NK-92 treated with Interleukin-12 subunit alpha and Interleukin-12 subunit beta, amount 100 ng/mL, for 24 hours (cell line): Measurements from ENCODE around the gene CCND1.

Source experiments
- DNase-seq: peaks from one replicate; lab custom pipeline; 2025; lab: John Stamatoyannopoulos, UW

The CCND1 gene

DNA sequence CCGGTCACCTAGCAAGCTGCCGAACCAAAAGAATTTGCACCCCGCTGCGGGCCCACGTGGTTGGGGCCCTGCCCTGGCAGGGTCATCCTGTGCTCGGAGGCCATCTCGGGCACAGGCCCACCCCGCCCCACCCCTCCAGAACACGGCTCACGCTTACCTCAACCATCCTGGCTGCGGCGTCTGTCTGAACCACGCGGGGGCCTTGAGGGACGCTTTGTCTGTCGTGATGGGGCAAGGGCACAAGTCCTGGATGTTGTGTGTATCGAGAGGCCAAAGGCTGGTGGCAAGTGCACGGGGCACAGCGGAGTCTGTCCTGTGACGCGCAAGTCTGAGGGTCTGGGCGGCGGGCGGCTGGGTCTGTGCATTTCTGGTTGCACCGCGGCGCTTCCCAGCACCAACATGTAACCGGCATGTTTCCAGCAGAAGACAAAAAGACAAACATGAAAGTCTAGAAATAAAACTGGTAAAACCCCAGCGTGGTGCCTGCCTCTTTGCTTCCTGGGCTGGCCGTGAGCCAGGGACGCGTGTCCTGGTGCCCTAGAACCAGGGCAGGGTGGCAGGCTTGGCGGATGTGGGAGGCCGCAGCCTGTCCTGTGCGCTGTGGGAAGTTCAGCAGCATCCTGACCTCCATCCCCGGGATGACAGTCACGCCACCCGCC, 13.2 kb downstream of the CCND1 start:
- no peak for DNase-seq

DNA sequence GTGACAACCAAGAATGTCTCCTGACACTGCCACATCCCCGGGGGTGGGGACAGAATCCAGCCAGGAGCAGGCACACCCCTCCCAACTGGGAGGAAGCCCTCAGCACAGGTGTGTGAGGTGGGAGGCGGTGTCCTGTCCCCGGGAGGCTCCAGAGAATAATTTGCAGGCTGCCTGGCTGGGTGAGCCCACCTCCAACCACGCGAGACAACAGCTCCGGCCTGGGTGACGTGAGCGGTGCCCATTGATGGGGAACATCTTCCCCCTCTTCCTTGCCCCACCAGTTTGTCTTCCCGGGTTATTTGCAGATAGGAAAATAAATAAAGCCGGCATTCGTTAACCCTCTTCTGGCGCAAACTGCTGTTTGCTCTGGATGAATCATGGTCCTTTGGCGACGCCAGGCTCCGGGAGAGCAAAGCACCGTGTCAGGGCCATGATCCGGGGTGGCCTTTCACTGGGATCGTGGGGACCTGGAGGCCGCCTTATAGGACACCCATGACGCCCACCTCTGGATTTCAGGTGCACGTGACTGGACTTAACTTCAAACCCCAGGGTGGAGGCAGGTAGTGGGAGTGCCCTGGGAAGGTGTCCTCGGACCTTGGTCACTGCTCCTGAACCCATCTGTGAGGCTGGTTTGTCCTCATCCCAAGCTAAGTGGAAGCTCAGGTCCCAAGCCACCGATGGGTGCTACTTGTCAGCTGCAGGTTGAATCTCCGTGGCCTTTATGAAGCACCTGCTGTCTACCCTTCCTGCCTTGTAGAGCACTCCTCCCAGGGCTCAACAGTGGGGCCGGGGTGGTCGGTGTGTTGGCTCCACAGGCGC, 13.9 kb downstream of the CCND1 start:
- no peak for DNase-seq

DNA sequence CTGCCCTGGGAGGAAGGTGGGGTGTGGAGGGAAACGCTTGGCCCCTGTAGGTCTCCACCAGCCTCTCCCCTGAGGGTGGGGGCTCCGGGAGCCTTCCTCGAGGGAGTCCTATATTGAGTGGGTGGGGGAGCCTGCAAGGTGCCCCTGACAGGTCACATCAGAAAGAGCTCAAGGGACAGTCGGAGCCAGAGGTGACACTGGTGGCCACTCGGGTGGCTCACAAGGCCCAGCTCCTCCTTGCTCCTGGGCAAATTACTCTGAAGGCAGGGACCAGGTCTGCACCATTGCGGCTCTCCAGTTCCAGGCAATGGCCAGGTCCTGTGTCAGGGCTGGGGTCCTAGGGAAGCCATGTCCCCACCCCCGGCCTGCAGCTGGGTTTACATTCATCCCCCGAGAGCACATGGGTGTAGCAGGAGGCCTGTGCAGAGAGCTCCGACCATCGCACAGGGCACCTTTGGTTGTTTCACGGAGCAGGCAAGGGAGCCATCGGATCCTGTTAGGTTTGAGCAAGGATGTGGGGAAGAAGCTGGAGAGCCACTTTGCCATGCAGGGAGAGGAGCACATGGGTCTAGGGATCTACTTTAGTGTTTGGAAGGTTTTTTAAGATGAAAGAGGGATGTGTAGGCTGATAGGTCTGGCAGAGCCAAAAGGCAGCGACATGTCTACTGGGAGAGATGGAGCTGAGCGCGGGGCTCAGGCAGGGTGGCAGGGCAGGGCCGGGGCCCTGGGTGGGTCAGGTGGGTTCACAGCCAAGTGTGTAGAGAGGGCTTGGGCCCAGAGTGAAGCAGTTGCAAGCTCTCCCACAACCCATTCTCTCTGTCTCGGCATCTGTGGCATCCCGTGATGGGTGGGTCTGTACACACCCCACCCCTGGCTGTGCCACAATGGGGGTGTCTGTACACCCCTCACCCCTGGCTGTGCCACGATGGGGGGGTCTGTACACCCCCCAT, 14.8 kb downstream of the CCND1 start:
- no peak for DNase-seq

DNA sequence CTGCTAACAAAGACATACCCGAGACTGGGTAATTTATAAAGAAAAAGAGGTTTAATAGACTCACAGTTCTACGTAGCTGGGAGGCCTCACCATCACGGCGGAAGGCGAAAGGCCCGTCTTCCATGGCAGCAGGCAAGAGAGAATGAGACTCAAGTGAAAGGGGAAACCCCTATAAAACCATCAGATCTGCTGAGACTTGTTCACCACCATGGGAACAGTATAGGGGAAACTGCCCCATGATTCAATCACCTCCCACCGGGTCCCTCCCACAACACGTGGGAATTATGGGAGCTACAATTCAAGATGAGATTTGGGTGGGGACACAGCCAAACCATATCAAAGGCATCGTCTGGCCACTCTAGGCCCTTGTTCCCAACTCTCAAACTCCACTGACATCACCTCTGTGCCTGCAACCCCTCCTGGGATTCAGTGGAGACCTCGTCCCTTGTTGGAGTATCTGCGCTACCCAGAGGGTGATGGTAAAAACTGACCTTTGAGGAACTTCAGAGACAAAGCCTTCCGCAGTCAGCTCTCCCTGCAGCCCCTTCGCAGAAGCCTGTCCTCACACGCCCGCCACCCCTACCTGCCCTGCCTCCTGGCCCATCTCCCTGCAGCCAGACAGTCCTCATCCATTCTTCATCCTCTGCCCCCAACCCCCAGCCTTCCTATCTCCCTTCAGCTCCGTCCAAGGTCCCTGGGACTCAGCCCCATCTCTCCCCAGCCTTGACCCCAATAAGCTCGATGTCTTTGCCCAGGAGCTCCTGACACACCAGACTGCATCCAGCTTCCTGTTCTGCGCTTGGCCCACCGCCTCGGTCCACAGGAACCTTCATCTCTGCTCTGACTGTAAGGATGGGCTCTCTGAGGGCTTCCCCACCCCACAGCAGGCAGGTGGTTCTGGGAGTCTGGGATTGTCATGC, 15.8 kb downstream of the CCND1 start:
- no peak for DNase-seq

DNA sequence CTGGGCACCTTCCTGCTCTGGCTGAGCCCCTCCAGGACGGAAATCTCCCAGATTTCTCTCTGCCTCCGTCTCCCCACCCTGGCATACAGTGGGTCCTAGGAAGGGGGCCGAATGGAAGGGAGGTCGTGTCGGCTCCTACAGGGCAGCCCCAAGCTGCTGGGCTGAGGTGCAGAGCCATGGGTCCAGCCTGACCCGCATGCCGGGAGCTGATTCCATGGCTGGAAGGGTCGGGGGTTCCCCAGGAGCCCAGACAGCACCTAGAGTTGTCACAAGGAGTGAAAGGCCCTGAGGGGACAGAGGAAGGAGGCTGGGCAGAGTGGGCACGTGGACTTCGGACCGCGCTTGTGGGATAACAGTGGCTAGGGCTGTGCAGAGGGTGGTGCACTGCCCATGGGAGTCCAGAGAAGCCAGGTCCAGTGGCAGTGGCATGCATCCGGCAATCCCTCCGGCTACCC, 16.5 kb downstream of the CCND1 start:
- no peak for DNase-seq

DNA sequence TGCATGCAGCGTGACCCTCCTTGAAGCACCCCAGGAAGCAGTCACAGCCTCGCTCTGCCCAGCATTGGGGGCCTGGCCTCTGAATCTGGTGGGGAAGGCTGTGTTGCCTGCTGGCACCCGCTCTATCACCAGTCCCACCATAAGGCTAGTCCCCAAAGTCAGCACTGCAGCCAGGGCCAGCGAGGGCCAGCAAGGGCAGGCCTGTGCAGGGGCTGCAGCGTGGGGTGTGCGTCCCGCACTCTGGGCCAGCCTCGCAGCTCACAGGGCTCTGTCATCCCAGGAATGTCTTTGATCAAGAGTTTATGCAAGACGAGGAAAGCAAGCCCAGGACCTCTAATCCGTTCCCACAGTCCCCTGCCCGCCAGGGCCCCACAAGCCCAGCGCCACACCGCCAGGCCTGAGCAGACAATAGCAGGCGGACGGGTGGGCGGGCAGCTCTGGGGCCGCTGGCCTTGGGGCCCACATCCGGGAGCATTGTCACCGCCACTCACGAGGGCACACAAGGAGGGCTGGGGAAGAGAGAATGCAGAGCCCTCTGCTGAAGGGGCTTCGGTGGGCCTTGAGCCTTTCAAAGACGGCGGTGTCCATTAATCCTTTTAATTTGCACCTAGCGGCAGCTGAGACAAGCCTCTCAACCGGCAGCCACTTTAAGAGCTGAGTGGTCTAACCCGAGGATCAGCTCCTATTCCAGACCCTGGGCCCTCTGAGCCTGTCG, 17.1 kb downstream of the CCND1 start:
- no peak for DNase-seq

DNA sequence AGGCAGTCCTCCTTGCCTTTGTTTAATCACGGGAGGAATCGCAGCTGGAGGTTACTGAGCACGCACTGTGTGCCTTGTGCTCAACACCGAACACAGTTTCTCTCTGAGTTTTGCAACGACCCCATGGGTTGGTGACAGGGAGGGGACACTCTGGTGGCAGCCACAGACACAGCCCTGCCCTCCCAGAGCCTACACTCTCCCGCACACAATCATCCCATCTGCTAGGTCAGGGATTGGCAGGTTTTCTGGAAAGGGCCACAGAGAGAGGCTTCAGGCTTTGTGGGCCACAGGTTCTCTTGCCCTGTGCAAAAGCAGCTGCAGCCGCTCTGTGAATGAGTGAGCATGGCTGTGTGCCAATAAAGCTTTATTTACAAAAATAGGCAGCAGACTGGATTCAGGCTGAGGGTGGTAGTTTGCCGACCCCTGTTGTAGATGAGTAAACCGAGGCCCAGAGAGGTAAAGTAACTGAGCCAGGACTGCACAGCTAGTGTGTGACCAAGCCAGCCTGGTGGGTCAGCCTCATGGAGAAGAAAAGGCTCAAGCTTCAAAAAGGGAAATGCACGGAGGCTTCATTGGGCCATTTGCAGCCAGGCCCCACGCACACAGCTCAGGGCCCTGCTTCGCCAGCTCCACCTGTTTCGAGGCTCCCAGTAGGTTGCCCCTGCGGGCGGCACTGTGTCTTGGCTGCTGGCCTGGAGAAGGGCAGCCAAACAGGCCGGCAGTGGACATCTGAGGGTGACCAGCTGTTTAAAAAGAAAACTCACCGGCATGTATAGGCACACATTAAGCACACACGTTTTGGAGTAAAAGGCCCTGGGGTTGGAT, 17.9 kb downstream of the CCND1 start:
- no peak for DNase-seq

DNA sequence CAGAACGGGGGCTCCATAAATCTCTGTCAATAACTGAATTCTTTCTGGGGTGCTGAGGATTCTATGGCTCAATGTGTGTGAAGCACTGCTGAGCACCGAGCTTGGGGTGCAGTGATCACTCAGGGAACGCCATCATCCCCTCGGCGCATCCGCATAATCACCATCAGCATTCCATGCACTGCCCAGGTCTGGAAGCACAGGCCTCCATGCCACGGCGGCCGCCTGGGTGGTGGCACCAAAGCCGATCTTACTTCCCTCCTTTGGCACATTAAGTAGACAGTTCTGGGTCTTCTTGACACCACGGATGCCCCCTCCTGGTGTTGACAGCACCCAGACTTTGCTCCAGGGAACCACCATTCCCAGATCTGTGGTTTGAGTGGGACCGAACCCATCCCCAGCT, 18.6 kb downstream of the CCND1 start:
- DNase-seq = no peak

DNA sequence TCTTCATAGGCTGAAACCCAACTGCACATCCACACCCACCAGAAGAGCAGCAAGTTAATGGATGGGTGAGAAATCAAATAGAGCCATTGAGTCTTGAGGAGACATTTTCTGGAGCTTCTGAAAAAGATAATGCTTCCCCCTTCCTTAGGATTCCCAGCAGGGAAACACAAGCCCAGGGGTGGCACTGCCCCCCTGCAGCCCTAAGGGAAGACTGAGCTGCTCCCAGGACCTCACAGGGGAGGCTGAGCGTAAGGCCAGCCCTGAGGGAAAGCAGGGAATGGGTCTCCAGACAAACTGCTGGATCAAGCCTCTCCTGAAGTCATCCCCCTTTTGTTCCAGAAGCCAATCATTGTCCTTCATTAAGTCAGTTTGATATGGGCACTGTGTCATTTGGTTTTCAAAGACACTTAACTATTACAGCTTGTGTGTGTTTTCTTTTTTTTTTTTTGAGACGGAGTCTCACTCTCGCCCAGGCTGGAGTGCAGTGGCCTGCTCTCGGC, 19.1 kb downstream of the CCND1 start:
- no peak for DNase-seq

DNA sequence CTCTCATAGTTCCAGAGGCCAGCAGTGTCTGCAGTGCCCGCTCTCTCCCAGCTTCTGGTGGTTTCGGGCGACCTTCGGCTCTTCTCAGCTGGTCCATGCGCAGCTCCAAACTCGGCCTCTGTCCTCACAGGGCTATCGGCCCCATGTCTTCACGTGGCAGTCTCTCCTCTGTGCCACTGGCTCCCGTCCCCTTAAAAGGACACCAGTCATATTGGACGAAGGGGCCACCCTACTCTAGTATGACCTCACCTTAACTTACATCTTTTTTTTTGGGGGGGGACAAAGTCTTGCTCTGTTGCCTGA, 20.4 kb downstream of the CCND1 start:
- DNase-seq = no peak

DNA sequence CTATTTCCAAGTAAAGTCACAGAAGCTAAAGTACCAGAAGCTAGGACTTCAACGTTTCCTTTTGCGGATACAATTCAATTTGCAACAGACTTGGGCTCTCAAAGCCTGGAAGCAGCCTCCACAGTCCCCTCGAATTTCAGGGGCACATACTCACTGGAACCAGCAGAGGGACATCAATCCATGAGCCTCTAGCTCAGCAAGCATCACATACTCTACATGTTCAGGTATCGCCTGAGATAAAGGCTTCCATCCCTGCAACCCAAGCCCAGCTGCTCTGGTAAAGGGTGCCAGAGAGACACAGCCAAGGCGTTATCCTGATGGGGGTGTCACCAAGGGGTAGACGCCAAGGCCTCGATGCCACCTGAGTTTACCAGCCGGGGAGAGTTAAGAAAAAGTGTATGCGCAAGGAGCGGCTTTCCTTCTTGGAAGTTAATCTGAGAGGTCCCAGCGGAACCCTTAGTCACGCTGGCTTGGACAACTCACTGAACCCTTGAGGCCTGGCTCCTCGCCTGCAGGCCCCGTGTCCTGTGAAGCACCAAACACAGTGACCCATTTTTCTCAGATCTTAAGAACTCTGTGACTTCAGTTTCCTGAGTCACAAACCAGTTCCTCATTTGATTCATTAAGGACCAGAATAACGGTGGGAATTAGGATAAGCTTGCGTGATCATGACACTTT, 21.2 kb downstream of the CCND1 start:
- DNase-seq = no peak

DNA sequence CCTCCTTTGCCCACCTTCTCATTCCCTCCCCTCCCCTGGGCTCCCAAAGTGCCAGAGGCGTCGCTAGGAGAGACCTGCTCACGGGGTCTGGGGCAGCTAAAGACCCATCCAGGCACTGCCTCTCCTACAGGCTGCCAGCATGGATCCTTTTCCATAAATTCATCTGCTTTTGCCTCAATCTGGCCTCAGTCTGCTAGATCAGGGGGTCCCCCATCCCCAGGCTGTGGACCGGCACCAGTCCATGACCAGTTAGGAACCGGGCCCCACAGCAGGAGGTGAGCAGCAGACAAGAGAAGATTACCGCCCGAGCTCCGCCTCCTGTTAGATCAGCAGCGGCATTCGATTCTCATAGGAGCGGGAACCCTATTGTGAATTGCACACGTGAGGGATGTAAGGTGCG, 21.9 kb downstream of the CCND1 start:
- no peak for DNase-seq

DNA sequence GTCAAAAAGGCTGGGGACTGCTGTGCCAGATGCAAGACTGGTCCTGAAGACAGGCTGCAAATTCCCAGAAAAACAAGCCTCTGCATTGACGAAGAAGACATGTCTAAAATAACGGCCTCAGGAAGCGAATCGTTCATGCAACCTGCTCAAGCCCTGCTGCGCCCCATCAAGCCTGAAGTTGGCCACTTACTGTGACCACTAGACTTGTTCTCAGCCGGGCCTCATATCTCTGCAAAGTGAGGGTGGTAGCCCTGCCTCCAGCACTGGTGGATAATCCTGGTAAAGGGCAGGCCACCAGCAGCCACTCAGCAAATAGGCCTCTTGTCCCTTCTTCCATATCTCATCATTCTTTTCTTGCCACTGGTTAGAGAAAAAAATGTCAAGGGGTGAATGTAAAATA, 22.4 kb downstream of the CCND1 start:
- DNase-seq = no peak

DNA sequence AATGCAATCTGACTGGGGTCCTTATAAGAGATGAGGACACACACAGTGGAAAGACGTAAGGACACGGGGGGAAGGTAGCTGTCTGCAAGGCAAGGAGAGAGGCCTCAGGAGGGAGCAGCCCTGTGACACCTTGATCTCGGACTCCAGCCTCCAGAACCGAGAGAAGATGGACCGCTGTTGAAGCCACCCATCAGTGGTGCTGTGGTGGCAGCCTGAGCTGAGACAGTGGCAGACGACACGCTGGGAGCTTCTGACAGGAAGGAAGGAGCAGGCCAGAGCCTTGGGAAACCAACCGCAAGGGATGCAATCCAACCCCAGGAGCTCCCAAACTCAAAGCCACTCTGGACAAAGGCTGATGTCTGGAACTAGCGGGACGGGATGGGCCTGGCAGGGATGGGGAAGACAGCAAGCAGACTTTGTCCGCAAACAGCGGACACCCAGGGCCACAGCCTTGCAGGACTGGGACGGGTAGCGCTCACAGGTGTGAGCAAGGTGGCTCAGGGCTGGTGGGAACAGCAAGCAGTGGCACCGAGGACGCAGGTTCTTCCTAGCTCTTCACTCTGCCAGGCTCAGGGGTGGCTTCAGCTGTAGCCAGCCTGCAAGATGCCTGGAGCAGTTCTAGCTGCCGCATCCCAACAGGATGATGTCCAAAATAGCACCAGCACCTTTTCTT, 23.3 kb downstream of the CCND1 start:
- no peak for DNase-seq

DNA sequence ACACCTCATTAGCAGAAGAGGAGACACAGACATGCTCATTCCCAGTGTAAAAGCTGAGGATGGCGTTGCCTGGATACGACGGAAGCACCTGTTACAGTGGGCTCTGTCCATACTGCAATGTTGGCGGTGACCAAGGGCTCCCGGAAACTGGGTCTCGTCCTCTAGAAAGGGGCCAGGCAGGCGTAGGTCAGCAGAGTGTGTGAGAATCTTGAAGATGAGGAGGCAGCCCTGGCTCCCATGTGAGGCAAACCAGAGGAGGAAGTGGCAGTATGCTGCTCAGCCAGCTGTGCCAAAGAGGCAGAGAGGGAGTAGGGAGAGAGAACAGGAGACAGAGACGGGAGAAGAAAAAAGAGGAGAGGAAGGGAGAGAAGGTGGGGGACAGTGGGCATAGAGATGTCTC, 23.9 kb downstream of the CCND1 start:
- DNase-seq = no peak

DNA sequence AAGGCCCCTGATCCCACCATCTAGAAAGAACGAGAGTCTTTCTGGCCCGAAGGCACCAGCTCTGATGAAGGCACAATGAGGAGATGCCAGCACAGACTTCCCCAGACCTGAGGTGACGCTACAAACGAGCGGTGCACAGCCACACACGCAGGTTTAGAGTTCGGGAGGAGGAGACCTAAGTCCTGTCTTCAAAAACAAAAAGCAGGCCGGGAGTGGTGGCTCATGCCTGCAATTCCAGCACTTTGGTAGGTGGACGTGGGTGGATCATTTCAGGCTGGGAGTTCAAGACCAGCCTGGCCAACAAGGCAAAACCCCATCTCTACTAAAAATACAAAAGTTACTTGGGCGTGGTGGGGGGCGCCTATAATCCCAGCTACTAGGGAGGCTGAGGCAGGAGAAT, 24.7 kb downstream of the CCND1 start:
- no peak for DNase-seq

DNA sequence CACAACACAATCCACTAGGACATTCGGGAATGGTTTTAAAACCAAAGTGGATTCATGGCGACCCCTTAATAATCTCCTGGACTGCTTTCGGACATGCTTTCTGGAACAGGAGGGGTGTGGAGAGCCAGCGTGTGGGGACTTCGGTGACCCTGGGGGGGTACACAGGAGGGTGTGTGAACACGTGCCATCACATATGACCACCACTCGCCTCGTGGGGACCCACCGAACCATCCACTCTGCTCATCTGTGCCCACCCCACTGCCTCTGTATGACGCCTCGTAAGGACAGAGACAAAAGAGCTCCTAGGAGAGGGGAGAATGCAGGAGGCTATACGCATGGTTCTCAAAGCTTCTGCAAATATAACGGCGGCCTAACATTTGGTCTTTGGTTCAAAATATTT, 25.3 kb downstream of the CCND1 start:
- no peak for DNase-seq

DNA sequence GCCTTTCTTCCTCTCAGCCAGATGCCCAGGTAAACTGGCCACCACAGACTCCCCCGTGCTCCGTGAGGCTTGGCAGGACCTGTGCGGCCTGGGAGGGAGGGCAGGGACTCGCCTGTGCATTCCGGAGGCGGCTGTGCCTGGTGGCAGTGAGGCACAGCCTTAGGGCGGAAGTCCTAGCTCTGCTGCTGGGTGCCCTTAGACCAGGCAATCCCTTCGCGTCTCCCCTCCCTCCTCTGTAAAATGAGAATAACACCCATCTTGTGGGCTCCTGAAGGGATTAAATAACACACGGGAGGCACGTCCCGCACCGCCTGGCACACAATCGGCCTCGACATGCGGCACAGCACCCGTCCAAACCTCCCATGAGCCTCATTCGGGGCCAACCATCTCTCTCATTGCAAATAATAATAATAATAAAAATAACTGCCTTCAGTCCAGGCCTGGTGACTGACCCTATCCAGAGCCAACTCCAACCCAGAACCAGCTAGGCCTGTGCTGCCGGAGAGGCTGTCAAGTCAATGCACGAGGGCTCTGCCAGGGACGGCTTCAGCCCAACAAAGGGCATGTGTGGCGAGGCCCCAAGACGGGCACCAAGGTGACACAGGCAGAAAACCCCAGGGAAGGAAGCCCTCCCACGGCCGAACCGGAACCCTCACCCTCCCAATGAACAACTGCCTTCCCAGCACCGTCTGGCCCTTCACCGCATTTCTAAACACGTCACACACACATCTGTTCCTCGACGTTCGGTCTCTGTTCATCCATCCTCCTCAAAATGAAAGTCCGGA, 26.0 kb downstream of the CCND1 start:
- DNase-seq = no peak
